Testis (tissue), 3 donors: Measurements from ENCODE around the gene RP2. TPM values are rescaled to one million over a fixed set of nuclear protein-coding genes. Genes with fewer than 3 reads are reported as not detected.

Experiments used
- DNase-seq: peaks from one replicate; pipeline ENCODE4 v3.0.0-alpha.2; 2019
- H3K27ac ChIP-seq, 2 donors: fragments of 200-600 bp; sonication (generic); one replicate each; pipeline ENCODE4 v1.5.1; 2019
- H3K27me3 ChIP-seq: fragments of 200-600 bp; sonication (generic); one replicate; pipeline ENCODE4 v1.5.1; 2019
- H3K36me3 ChIP-seq: fragments of 200-600 bp; sonication (generic); one replicate; pipeline ENCODE4 v1.5.1; 2017; ENCODE audit warnings: low read depth; ENCODE audit errors: missing control alignments
- H3K4me1 ChIP-seq: fragments of 200-600 bp; sonication (generic); one replicate; pipeline ENCODE4 v1.5.1; 2019
- H3K4me3 ChIP-seq, 2 donors: fragments of 200-600 bp; sonication (generic); one replicate each; pipeline ENCODE4 v1.5.1; 2017 to 2019
- H3K9me3 ChIP-seq: fragments of 200-600 bp; sonication (generic); one replicate; pipeline ENCODE4 v1.5.1; 2017
- CTCF ChIP-seq, 3 experiments: fragments of 450-650 bp in 2 of 3; fragments of 200-600 bp in 1 of 3; sonication (generic) in 1 of 3; IDR thresholded peaks; one replicate each; pipeline ENCODE4 v1.5.1; 2016 to 2019; ENCODE audit warnings: antibody characterized with exemption in 3 of 3, mild to moderate bottlenecking in 2 of 3, moderate library complexity in 1 of 3
- POLR2A ChIP-seq: fragments of 450-650 bp; IDR thresholded peaks from one replicate; pipeline ENCODE4 v1.6.1; 2017; ENCODE audit warnings: antibody characterized with exemption, mild to moderate bottlenecking, moderate library complexity
- WGBS, 2 donors: methylation state at CpG; one replicate each; pipeline ENCODE4 v1.1.5; 2018; 5-methylcytosine and 5-hydroxymethylcytosine counted together
- intact Hi-C: fragments of 100-400 bp; cut with DNase I; formaldehyde crosslinking; loops from one replicate; pipeline ENCODE4 v1.15.1; 2023; ENCODE audit warnings: low total_unique reads
- polyA plus RNA-seq: library from polyadenylated mRNA; stranded (reverse); fragments of 350-450 nt; fragmentation: Illumina TruSeq; extraction: RNeasy Lipid Tissue Mini Kit (QIAGEN cat#74804); gene quantifications from one replicate; pipeline ENCODE4 v1.2.3, GENCODE V29; 2014; ENCODE audit warnings: low read depth, low replicate concordance; ENCODE audit not compliant: insufficient read depth
- total RNA-seq, 2 donors: library from RNA; depleted of rRNA; stranded (reverse); fragments of >200 nt; gene quantifications; one replicate each; pipeline ENCODE4 v1.2.3, GENCODE V29; 2016

Gene RP2
- total and polyA plus RNA-seq, 3 donors from 2014 or later = 6.1 to 7.8 (median 6.6) TPM

DNA sequence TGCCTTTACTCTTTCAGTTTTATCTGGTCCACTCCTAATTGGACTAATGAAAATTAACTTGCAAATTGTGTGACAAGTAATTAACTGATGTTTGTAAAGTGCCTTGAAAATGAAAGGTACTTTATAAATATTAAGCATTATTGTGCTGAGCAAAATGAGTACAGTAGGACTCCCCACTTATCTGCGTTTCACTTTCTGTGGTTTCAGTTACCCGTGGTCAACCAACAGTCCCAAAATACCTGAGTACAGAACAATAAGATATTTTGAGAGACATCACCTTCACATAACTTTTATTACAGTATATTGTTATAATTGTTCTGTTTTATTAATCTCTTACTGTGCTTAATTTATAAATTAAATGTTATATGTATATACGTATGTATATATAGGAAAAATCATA is 48.0 kb downstream of the RP2 start:
- H3K36me3 ChIP-seq = no peaks in the 10 kb centered on the region
- WGBS, 2 donors = 90 to 96% methylated on average over 3 of the region's 3 CpGs
- H3K4me3 ChIP-seq = no peak overlapping the region
- no peaks in the 10 kb centered on the region for H3K9me3 ChIP-seq
- no peak for DNase-seq
- no peaks in the 10 kb centered on the region for H3K27me3 ChIP-seq
- H3K27ac ChIP-seq = no peak overlapping the region
- no peaks in the 10 kb centered on the region for H3K4me1 ChIP-seq
- intact Hi-C loops = no loop called here
- TF ChIP-seq POLR2A (no peak), CTCF (IDR thresholded peaks at IDR 0.05) (no peak)

GRCh38 chrX:46898207-46898606 is 61.4 kb downstream of the RP2 start:
- no peak for TF ChIP-seq POLR2A
- TF ChIP-seq CTCF (IDR thresholded peaks at IDR 0.05) = no peak
- DNase-seq = no peak

GRCh38 chrX:46903458-46904242 is 66.8 kb downstream of the RP2 start:
- Histone ChIP-seq H3K4me3 (peak overlapping the region in 1 of 2 donors; percentile 24), H3K9me3 (no peaks in the 10 kb centered on the region), H3K27ac (no peak overlapping the region), H3K36me3 (no peaks in the 10 kb centered on the region), H3K27me3 (no peaks in the 10 kb centered on the region), H3K4me1 (no peaks in the 10 kb centered on the region)
- TF ChIP-seq POLR2A (no peak), CTCF (IDR thresholded peaks at IDR 0.05) (peak; percentile 21 to 39 (median 37))
- DNase-seq = peak; percentile 84
- intact Hi-C loops = no loop called here
- 22% methylated on average over 4 of the region's 14 CpGs; no CpG with 5 or more reads in 1 of the 2 donors for WGBS, 2 donors

More at GRCh38 chrX:46898207-46898606, 61.4 kb downstream of the RP2 start:
- intact Hi-C loops = no loop called here
- no peak overlapping the region for H3K4me3 ChIP-seq
- no peaks in the 10 kb centered on the region for H3K4me1 ChIP-seq
- H3K36me3 ChIP-seq = no peaks in the 10 kb centered on the region
- H3K27me3 ChIP-seq = no peaks in the 10 kb centered on the region
- H3K27ac ChIP-seq = no peak overlapping the region
- H3K9me3 ChIP-seq = no peaks in the 10 kb centered on the region

DNA sequence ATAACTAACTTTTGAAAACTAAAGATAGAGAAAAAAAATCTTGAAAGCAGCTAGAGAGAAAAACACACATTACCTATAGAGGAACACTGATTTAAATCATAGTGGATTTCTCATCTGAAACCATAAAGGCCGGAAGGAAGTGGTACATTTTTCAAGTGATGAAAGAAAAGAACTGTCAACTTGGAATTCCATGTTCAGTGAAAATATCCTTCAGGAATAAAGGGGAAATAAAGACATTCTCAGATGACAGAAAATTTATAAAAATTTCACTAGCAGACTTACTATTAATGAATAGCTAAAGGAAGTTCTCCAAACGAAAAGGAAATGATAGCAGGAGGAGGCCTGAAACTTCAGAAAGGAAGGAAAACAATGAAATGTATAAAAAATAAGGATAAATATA is 67.8 kb downstream of the RP2 start:
- DNase-seq = no peak
- WGBS, 2 donors = 73 to 78% methylated on average over 2 of the region's 2 CpGs
- Histone ChIP-seq H3K4me3 (no peak overlapping the region), H3K9me3 (no peaks in the 10 kb centered on the region), H3K36me3 (no peaks in the 10 kb centered on the region), H3K4me1 (no peaks in the 10 kb centered on the region), H3K27me3 (no peaks in the 10 kb centered on the region), H3K27ac (no peak overlapping the region)
- TF ChIP-seq CTCF (IDR thresholded peaks at IDR 0.05) = no peak
- intact Hi-C loops = no loop called here

- no peak for TF ChIP-seq POLR2A
- TF ChIP-seq CTCF (IDR thresholded peaks at IDR 0.05) = no peak
- intact Hi-C loops = no loop called here
- WGBS, 2 donors = 88 to 96% methylated on average over 3 of the region's 3 CpGs
Observed at GRCh38 chrX:46910415-46910814, 73.6 kb downstream of the RP2 start.

More at GRCh38 chrX:46910415-46910814, 73.6 kb downstream of the RP2 start:
- Histone ChIP-seq H3K36me3 (no peaks in the 10 kb centered on the region), H3K4me1 (no peaks in the 10 kb centered on the region), H3K9me3 (no peaks in the 10 kb centered on the region), H3K27me3 (no peaks in the 10 kb centered on the region), H3K4me3 (no peak overlapping the region), H3K27ac (no peak overlapping the region)
- DNase-seq = no peak
